Muscle of leg (tissue), 11 donors: Measurements from ENCODE around the gene FNDC3B. TPM values are rescaled to one million over a fixed set of nuclear protein-coding genes. Genes with fewer than 3 reads are reported as not detected.
"Not testable (repeated sequence)": the region's sequence is repeated elsewhere in the genome, so short reads cannot be mapped to it uniquely, and the experiment has no call there.

Source experiments
- DNase-seq: peaks from one replicate; pipeline ENCODE4 v3.0.0; 2013
- H3K27ac ChIP-seq: one replicate; pipeline ENCODE4 v1.5.1; 2013; ENCODE audit warnings: mild to moderate bottlenecking, low read length, control low read depth
- H3K27me3 ChIP-seq: one replicate; pipeline ENCODE4 v1.6.1; 2013; ENCODE audit warnings: low read length; ENCODE audit not compliant: control insufficient read depth, insufficient read depth
- H3K36me3 ChIP-seq: one replicate; pipeline ENCODE4 v1.6.1; 2013; ENCODE audit warnings: low read length; ENCODE audit not compliant: control insufficient read depth, insufficient read depth
- H3K4me1 ChIP-seq: one replicate; pipeline ENCODE4 v1.6.1; 2013; ENCODE audit warnings: low read length; ENCODE audit not compliant: control insufficient read depth, insufficient read depth
- H3K4me3 ChIP-seq: one replicate; pipeline ENCODE4 v1.5.1; 2013; ENCODE audit warnings: low read length, control low read depth
- H3K9me3 ChIP-seq: replicated peaks from 2 replicates; pipeline ENCODE4 v1.6.1; 2013; ENCODE audit warnings: low read depth, low read length; ENCODE audit not compliant: control insufficient read depth
- WGBS: methylation state at CpG from one replicate; pipeline ENCODE4 v1.1.5; 2013; ENCODE audit warnings: missing lambda C conversion rate; ENCODE audit not compliant: insufficient coverage; 5-methylcytosine and 5-hydroxymethylcytosine counted together
- polyA plus RNA-seq, 8 donors: library from polyadenylated mRNA; unstranded; fragments of 120-200 nt; gene quantifications; one replicate each; pipeline versions ENCODE4 v1.2.1 to v1.2.3, GENCODE V29; 2013; ENCODE audit warnings: inconsistent platforms in 1 of 8, low replicate concordance in 1 of 8; ENCODE audit not compliant: insufficient read length in 8 of 8, insufficient read depth in 1 of 8
- total RNA-seq: library from RNA; stranded (reverse); fragments of 120-200 nt; gene quantifications from one replicate; pipeline ENCODE4 v1.2.4, GENCODE V29; 2013

FNDC3B gene
- total and polyA plus RNA-seq, 9 donors: 35.1 to 98.8 (median 58.3) TPM

DNA sequence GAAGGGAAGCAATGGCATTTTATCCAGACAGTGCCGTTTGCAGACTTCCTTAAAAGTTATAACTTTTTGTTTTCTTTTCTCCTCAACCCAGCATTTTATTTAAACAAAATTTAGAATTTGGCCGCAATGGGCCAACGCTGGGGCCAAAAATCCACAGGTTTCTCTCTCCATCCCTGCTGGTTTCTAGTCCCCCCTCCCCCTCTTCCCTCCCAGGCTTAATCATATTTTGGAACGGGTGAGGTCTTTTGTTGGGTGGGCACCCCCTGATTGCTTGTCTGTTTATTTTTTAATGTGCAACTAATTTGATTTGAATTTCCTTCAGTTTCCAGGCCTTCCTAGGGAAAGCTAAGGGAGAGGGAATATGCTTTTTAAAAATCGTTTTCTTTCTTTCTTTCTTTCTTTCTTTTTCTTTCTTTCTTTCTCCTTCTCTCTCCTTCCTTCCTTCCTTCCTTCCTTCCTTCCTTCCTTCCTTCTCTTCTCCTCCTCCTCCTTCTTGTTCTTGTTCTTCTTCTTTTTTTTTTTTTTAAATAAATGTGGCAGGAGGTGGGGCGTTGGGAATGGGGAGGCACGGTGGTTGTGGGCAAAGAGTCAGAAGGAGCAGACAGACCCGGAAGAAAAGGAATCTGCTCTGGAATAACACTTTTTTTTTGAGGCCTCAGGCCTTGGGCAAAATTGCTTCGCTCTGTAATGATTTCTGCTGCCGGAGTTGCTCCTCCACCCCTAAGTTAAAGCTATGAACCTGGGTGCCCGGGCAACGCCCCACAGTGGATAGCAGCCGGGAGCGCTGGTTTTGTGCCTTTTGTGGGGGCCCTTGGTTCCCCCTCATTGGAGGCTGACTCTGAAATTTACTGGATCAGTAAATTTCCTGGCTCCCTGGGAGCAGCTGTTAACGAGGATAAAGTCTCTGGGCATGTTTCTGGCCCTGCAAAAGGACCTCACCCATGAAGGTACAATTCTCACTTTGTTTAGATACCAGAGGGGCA, 1.9 kb downstream of the FNDC3B start:
- Histone ChIP-seq H3K9me3 (no peaks in the 10 kb centered on the region), H3K27ac (peak overlapping the region; percentile 99), H3K4me3 (peak overlapping the region; percentile 92), H3K36me3 (no peaks in the 10 kb centered on the region), H3K4me1 (peaks cover 15% of the 10 kb centered on the region), H3K27me3 (no peaks in the 10 kb centered on the region)
- DNase-seq: peak; percentile 78
- WGBS: 5% methylated on average over 10 of the region's 15 CpGs

DNA sequence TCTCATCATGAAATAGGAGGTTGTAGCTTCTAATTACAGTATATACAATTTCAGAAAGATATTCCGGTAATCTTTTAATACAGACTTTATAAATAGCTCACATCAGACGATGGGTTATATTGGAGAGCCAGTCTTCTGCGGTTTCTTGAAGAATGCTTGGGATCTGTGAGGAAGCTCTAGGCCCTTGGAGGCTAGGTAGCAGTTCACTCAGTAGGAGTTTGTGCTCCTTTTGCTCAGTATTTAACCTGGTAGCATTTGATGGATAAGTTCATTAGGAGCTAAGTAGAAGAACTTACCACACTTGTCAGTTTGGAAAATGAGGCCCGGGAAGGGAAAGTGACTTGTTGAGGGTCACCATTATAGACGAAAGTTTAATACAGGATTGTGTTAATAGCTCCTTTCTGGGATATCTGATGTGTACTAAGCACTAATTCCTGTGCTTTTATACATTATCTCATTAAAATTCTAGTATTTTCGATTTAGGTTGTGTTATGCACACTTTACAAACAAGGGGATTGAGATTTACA, 2.8 kb downstream of the FNDC3B start:
- Histone ChIP-seq H3K9me3 (no peaks in the 10 kb centered on the region), H3K27me3 (no peaks in the 10 kb centered on the region), H3K27ac (peak overlapping the region; percentile 99), H3K36me3 (no peaks in the 10 kb centered on the region), H3K4me1 (peaks cover 15% of the 10 kb centered on the region), H3K4me3 (peak overlapping the region; percentile 92)
- DNase-seq: peak; percentile 51
- WGBS: no CpG with 5 or more reads among the region's 6 CpGs

DNA sequence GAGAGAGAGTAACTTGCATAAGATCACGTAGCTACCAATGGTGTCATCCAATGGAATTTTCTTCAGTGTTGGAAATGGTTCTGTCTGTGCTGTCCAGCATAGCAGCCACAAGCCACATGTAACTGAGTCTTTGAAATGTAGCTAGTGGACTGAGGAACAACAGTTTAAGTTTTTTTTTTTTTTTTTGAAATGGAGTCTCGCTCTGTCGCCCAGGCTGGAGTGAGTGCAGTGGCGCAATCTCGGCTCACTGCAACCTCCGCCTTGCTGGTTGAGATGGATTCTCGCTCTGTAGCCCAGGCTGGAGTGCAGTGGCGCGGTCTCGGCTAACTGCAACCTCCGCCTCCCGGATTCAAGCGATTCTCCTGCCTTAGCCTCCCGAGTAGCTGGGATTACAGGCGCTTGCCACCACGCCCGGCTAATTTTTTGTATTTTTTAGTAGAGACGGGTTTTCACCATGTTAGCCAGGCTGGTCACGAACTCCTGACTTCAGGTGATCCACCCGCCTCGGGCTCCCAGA, 3.3 kb downstream of the FNDC3B start:
- peak overlapping the region; percentile 99 for H3K27ac ChIP-seq
- peak; percentile 76 for DNase-seq
- H3K36me3 ChIP-seq, H3K4me3 ChIP-seq, H3K27me3 ChIP-seq, H3K9me3 ChIP-seq: not testable (repeated sequence)
- H3K4me1 ChIP-seq: peaks cover 15% of the 10 kb centered on the region
- WGBS: 91% methylated on average over 14 of the region's 21 CpGs

DNA sequence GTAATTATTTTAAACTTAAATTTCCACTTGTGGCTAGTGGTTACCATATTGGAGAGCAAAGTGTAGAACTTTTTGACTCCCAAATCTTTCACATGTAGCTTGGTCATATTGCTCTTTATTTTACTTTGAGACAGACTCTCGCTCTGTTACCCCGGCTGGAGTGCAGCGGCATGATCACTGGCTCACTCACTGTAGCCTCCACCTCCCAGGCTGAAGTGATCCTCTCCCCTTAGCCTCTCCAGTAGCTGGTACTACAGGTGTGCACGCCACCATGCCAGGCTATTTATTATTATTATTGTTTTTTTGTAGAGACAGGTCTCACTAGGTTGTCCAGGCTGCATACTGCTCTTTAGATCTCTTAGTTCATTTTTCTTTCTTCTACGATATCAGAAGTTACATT, 3.9 kb downstream of the FNDC3B start:
- DNase-seq: no peak
- Histone ChIP-seq H3K9me3 (no peaks in the 10 kb centered on the region), H3K36me3 (no peaks in the 10 kb centered on the region), H3K4me3 (no peak overlapping the region), H3K27me3 (no peaks in the 10 kb centered on the region), H3K27ac (peak overlapping the region; percentile 43), H3K4me1 (peaks cover 15% of the 10 kb centered on the region)
- 80% methylated on average over 3 of the region's 5 CpGs for WGBS

DNA sequence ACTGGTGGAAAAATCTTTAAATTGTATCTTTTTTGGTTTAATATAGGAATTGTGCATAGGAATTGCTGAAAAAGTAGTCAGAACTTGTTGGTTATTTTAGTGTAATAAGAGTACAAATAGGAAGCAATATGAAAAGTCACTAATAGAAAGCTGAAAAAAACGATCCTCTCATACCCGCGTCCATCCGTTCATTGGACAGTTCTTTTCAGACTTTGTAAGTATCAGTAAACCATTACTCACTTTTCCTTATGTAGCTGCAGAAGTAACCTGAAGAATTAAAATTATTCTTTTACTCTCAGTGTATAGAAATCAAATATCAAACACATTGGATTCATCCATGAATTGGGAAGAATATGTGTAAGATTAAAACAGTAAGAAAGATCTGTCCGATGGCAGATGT, 4.4 kb downstream of the FNDC3B start:
- no peak overlapping the region for H3K27ac ChIP-seq
- H3K4me1 ChIP-seq: peaks cover 14% of the 10 kb centered on the region

DNA sequence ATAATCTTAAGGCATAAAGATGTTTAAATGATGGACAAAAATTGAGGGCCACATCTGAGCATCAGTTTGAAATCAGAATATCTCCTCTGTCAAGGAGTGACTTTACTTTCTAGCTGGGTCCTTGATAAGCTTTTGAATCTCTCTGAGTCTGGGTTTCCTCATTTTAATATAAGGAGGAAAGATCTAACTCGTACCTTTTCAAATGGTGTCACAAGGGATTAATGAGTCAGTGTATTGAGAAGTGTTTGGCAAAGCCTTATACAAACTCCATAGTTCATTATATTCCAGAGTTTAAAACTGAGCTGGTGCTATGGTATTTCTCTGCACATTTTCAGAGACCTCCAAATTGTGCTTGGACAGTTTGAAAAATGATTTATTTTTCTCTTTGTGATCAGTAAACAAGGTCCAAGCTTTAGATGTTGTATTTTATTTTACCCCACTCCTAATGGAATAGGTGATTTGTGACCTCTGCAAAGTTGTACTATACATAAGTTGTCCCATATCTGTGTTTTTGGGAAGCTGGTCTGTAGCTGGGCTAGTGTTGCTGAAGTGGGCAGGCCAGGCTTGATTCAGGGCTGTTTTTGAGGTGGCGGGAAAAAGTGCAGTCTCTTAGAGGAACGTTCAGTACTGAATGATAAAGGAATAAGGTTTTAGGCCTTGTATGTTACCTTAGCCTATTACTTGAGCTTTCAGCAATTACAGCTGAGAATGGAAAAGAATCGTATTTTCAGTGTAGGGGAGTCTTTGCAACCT, 5.6 kb downstream of the FNDC3B start:
- peaks cover 11% of the 10 kb centered on the region for H3K4me1 ChIP-seq
- no peak for DNase-seq
- H3K27ac ChIP-seq: no peak overlapping the region
- 58% methylated on average over 2 of the region's 4 CpGs for WGBS
- H3K4me3 ChIP-seq: no peak overlapping the region
- H3K36me3 ChIP-seq: peaks cover 3% of the 10 kb centered on the region
- H3K27me3 ChIP-seq: no peaks in the 10 kb centered on the region
- H3K9me3 ChIP-seq: no peaks in the 10 kb centered on the region

More for the DNA sequence above, 4.4 kb downstream of the FNDC3B start:
- Histone ChIP-seq H3K27me3 (no peaks in the 10 kb centered on the region), H3K9me3 (no peaks in the 10 kb centered on the region), H3K36me3 (no peaks in the 10 kb centered on the region), H3K4me3 (no peak overlapping the region)
- no peak for DNase-seq
- no CpG with 5 or more reads among the region's 5 CpGs for WGBS

DNA sequence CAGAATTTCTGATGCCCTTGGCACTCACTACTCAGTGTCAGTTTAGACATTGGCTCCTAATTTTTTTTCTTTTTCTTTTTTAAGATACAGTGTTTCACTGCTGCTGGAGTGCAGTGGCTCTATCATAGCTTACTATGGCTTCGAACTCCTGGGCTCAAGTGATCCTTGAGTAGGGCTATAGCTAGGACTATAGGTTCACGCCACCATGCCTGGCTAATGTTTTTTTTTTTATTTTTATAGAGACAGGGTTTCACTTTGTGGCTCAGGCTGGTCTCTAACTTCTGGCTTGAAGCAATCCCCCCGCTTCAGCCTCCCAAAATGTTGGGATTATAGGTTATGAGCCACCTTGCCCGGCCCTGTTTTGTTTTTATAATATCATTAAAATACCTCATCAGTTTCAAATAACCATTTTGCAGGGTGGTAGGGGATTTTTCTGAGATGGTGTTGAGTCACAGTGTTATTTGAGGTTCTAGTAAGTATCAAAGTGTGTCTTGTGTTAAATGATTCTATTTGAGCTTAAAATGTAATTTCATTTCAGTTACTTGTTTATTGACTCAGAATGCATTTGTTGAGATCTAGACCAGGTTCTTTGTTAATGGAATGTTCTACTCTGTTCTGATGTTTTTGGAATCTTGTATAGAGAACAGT, 7.0 kb downstream of the FNDC3B start:
- Histone ChIP-seq H3K27ac (no peak overlapping the region), H3K27me3 (no peaks in the 10 kb centered on the region), H3K9me3 (no peaks in the 10 kb centered on the region), H3K4me1 (peaks cover 10% of the 10 kb centered on the region), H3K36me3 (peaks cover 6% of the 10 kb centered on the region), H3K4me3 (no peak overlapping the region)
- no peak for DNase-seq
- WGBS: no CpG with 5 or more reads among the region's 4 CpGs

DNA sequence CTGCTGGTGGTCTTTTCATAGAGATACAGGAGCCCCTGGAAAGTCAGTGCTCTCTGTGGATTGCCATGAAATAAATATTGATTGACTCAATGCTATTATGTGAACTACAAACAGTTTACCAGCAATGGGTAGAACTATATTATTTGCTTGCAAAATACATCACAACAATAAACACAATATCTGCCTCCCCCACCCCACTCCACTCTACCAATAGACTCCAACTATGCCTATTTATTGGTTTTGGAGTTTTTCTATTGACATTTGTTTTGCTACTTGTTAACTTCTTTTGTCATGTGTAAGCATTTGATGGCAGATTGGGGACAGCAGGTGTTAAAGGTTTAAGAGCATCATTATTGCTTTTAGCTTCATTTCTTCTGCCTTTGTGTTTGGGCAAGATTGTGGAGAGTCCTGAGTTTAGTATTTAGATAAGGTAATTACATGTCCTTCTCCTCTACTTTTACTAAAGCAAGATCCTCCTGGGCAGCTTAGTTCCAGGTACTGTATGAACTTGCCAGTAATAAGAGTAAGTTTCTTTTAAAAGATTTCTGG, 8.3 kb downstream of the FNDC3B start:
- Histone ChIP-seq H3K27me3 (no peaks in the 10 kb centered on the region), H3K4me1 (peaks cover 2% of the 10 kb centered on the region)

DNA sequence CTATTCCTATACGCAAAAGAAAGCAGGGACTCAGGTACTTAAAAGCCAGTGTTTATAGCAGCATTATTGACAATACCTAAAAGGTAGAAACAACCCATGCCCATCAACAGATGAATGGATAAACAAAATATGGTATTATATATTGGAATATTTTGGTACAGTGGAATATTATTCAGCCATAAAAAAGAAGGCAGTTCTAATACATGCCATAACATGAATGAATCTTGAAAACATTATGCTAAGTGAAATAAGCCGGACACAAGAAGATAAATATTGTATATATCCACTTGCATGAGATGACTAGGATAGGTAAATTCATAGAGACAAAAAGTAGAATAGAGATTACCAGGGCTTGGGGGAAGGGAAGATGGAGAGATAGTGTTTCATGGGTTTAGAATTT, 9.2 kb downstream of the FNDC3B start:
- no peaks in the 10 kb centered on the region for H3K9me3 ChIP-seq
- H3K27me3 ChIP-seq: no peaks in the 10 kb centered on the region
- peaks cover 2% of the 10 kb centered on the region for H3K4me1 ChIP-seq
- no CpG with 5 or more reads among the region's 2 CpGs for WGBS
- H3K27ac ChIP-seq: no peak overlapping the region
- peaks cover 19% of the 10 kb centered on the region for H3K36me3 ChIP-seq
- no peak overlapping the region for H3K4me3 ChIP-seq
- no peak for DNase-seq

More for the DNA sequence above, 8.3 kb downstream of the FNDC3B start:
- Histone ChIP-seq H3K27ac (no peak overlapping the region), H3K4me3 (no peak overlapping the region), H3K36me3 (peaks cover 15% of the 10 kb centered on the region), H3K9me3 (no peaks in the 10 kb centered on the region)
- no peak for DNase-seq
